Esophagus muscularis mucosa (tissue), 3 donors: Measurements from ENCODE around the gene TMUB2.

Experiments used
- POLR2A ChIP-seq: fragments of 450-650 bp; IDR thresholded peaks from one replicate; pipeline ENCODE4 v1.6.1; 2017; ENCODE audit warnings: antibody characterized with exemption, moderate library complexity, mild to moderate bottlenecking, low read depth
- TF ChIP-seq, protein P1 (sequence below), 3 experiments: fragments of 200-600 bp in 2 of 3; fragments of 450-650 bp in 1 of 3; sonication (generic) in 2 of 3; IDR thresholded peaks; one replicate each; pipeline ENCODE4 v1.5.1; 2017 to 2019; ENCODE audit warnings: antibody characterized with exemption in 3 of 3, mild to moderate bottlenecking in 2 of 3, moderate library complexity in 1 of 3

DNA sequence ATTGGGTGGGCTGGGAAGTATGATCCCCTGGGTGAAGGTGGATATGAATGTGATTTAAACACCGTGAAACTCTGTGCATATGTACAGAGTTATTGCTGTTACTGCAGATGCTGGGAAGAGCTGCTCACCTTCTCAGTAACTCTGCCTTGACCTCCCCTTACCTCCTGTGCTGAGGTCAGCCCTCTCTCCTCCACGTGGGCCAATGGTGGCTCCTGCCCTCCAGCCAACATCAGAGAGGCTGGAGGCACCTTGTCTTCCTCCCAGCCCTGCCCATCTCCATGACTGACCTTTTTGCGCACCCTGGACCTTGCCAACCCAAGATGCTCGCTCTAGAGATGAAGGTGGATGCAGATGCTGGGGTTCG is 16.7 kb upstream of the TMUB2 start:
- no peak for TF ChIP-seq POLR2A
- TF ChIP-seq, protein P1, sequence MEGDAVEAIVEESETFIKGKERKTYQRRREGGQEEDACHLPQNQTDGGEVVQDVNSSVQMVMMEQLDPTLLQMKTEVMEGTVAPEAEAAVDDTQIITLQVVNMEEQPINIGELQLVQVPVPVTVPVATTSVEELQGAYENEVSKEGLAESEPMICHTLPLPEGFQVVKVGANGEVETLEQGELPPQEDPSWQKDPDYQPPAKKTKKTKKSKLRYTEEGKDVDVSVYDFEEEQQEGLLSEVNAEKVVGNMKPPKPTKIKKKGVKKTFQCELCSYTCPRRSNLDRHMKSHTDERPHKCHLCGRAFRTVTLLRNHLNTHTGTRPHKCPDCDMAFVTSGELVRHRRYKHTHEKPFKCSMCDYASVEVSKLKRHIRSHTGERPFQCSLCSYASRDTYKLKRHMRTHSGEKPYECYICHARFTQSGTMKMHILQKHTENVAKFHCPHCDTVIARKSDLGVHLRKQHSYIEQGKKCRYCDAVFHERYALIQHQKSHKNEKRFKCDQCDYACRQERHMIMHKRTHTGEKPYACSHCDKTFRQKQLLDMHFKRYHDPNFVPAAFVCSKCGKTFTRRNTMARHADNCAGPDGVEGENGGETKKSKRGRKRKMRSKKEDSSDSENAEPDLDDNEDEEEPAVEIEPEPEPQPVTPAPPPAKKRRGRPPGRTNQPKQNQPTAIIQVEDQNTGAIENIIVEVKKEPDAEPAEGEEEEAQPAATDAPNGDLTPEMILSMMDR (IDR thresholded peaks at IDR 0.05): no peak
